ENCODE results near the gene HS2ST1. TPM values are rescaled to one million over a fixed set of nuclear protein-coding genes. Genes with fewer than 3 reads are reported as not detected.

HS2ST1 gene
- total and polyA plus RNA-seq, 2 experiments from 2014 or later, result 6.7 to 17.1 TPM

GRCh38 chr1:87146986-87147385 lies 232.6 kb downstream of the HS2ST1 start:
- Mint-ChIP-seq H3K36me3 (ENCODE audit: low read depth) (no peaks in the 10 kb centered on the region), H3K4me1 (peaks cover 27% of the 10 kb centered on the region), H3K27me3 (ENCODE audit: insufficient read depth, low read depth, poor library complexity) (no peaks in the 10 kb centered on the region), H3K9me3 (peaks cover 3% of the 10 kb centered on the region; the same call in 1 of the 3 replicates), H3K4me3 (no peak overlapping the region), H3K27ac (no peak overlapping the region)
- Histone ChIP-seq H3F3A (replicated peaks; ENCODE audit: low read depth) (no peaks in the 10 kb centered on the region), H3K4me1 (ENCODE audit: insufficient read depth) (peaks cover 29% of the 10 kb centered on the region), H3K4me3 (no peak overlapping the region), H3K4me2 (no peak overlapping the region), H2AFZ (no peak overlapping the region), H3K36me3 (ENCODE audit: insufficient read depth) (no peaks in the 10 kb centered on the region), H3K27me3 (ENCODE audit: insufficient read depth) (no peaks in the 10 kb centered on the region), H3K79me2 (replicated peaks; ENCODE audit: insufficient read depth) (no peaks in the 10 kb centered on the region), H4K20me1 (replicated peaks; ENCODE audit: insufficient read depth) (no peaks in the 10 kb centered on the region), H3K27ac (ENCODE audit: low read depth) (no peak overlapping the region), H3K9me2 (ENCODE audit: insufficient read depth) (no peaks in the 10 kb centered on the region; the same call in 1 of the 2 replicates)
- DNase-seq (ENCODE audit: low spot score) (no peak), ATAC-seq (no peak)
- no peak for TF ChIP-seq ZNF462 (CRISPR knock-in tag; IDR thresholded peaks at IDR 0.05)
- no peak for TF ChIP-seq POLR2AphosphoS5 (IDR thresholded peaks at IDR 0.05; ENCODE audit: low read depth)
- no peak for TF ChIP-seq REST (IDR thresholded peaks at IDR 0.05; ENCODE audit: unreplicated experiment)
- TF ChIP-seq CREB1 (CRISPR knock-in tag; IDR thresholded peaks at IDR 0.05; ENCODE audit: low read depth), result no peak
- no peak for TF ChIP-seq ZNF114 (CRISPR knock-in tag; IDR thresholded peaks at IDR 0.05)
- no peak for TF ChIP-seq CTCF (conservative IDR thresholded peaks at IDR 0.05; ENCODE audit: low read depth in 2 of 2)
- no peak for TF ChIP-seq STAT1 (IDR thresholded peaks at IDR 0.05; ENCODE audit: unreplicated experiment)
- TF ChIP-seq ZNF331 (CRISPR knock-in tag; IDR thresholded peaks at IDR 0.05; ENCODE audit: low read depth), result no peak
- TF ChIP-seq EZH2phosphoT487 (IDR thresholded peaks at IDR 0.05; ENCODE audit: unreplicated experiment), result no peak
- no peak for TF ChIP-seq ETS1 (IDR thresholded peaks at IDR 0.05)
- no peak for TF ChIP-seq NANOG (IDR thresholded peaks at IDR 0.05; ENCODE audit: borderline replicate concordance)
- TF ChIP-seq EZH2 (IDR thresholded peaks at IDR 0.05; ENCODE audit: low read depth, unreplicated experiment), result no peak
- TF ChIP-seq JUNB (IDR thresholded peaks at IDR 0.05; ENCODE audit: unreplicated experiment), result no peak
